K562 (cell line): Measurements from ENCODE around the gene CORIN. TPM values are rescaled to one million over a fixed set of nuclear protein-coding genes. Genes with fewer than 3 reads are reported as not detected.

Source experiments
- ATAC-seq: fragments of 200-7000 bp; cut with Tn5 transposase; 3 replicates; pipeline ENCODE4 v1.9.1; 2020; ENCODE audit warnings: moderate library complexity
- BruUV-seq: library from RNA; stranded (reverse); fragments of 400-500 nt; replicated peaks from 2 replicates; lab custom pipeline; 2021; lab: Mats Ljungman, UMichigan
- CTCF ChIA-PET: fragments of 300-600 bp; formaldehyde crosslinking; extraction: SDS; loops from one replicate; lab custom pipeline; 2021; ENCODE audit warnings: low intra/inter-chr PET ratio; lab: Yijun Ruan, JAX
- POLR2A ChIA-PET: fragments of 300-600, 350-650 bp; sonication (Branson Sonifier 250); formaldehyde crosslinking; extraction: SDS; loops from one replicate; lab custom pipeline; 2021; ENCODE audit warnings: antibody characterized with exemption, inconsistent platforms; lab: Yijun Ruan, JAX
- DNase-seq, 4 experiments: peaks; one replicate each; pipeline versions ENCODE4 v3.0.0 to v3.0.0-alpha.2; 2011 to 2018; ENCODE audit warnings: low spot score in 3 of 4, mixed read lengths in 3 of 4; ENCODE audit errors: extremely low read depth in 1 of 4
- FAIRE-seq: peaks from 2 replicates; lab custom pipeline; 2011; peaks lifted over from hg19 to GRCh38; lab: Jason Lieb, UNC
- H2AFZ ChIP-seq: 2 replicates; pipeline ENCODE4 v1.6.0; 2011; ENCODE audit warnings: low read depth, low read length, control low read depth, inconsistent platforms
- H3K27ac ChIP-seq: fragments of 200-600 bp; 3 replicates; pipeline ENCODE4 v1.8.0; 2011; ENCODE audit warnings: low read depth, mild to moderate bottlenecking, control low read depth, inconsistent platforms, low read length, moderate library complexity, mixed read lengths; ENCODE audit errors: extremely low read depth
- H3K27me3 ChIP-seq, 2 experiments: fragments of 300-600 bp in 1 of 2; 2 replicates in 1 of 2; 3 replicates in 1 of 2; pipeline versions ENCODE4 v1.6.0 to v1.8.0; 2011; ENCODE audit warnings: inconsistent platforms in 2 of 2, low read length in 2 of 2, mild to moderate bottlenecking in 1 of 2, mixed read lengths in 1 of 2, moderate library complexity in 1 of 2; ENCODE audit not compliant: control insufficient read depth in 2 of 2, insufficient read depth in 2 of 2
- H3K36me3 ChIP-seq: fragments of 300-600 bp; 3 replicates; pipeline ENCODE4 v1.8.0; 2011; ENCODE audit warnings: mild to moderate bottlenecking, low read length, inconsistent platforms; ENCODE audit not compliant: control insufficient read depth, insufficient read depth
- H3K4me1 ChIP-seq, 2 experiments: fragments of 200-600 bp in 1 of 2; replicated peaks in 1 of 2; 2 replicates in 1 of 2; 3 replicates in 1 of 2; pipeline versions ENCODE4 v1.5.1 to v1.8.0; 2011; ENCODE audit warnings: inconsistent platforms in 2 of 2, low read length in 2 of 2, mild to moderate bottlenecking in 1 of 2, mixed read lengths in 1 of 2, moderate library complexity in 1 of 2; ENCODE audit not compliant: control insufficient read depth in 2 of 2, insufficient read depth in 2 of 2
- H3K4me2 ChIP-seq: 2 replicates; pipeline ENCODE4 v1.6.1; 2011; ENCODE audit warnings: low read length, control low read depth, inconsistent platforms, mixed read lengths; ENCODE audit not compliant: insufficient read depth
- H3K4me3 ChIP-seq: fragments of 200-600 bp; sonication (generic), shearing (Covaris generic); 2 replicates; pipeline ENCODE4 v1.5.1; 2016; ENCODE audit warnings: control low read depth, inconsistent platforms
- H3K79me2 ChIP-seq: fragments of 200-600 bp; 3 replicates; pipeline ENCODE4 v1.8.0; 2011; ENCODE audit warnings: low read length, inconsistent platforms; ENCODE audit not compliant: control insufficient read depth, insufficient read depth
- H3K9ac ChIP-seq, 2 experiments: 2 replicates each; pipeline versions ENCODE4 v1.6.0 to v1.6.1; 2011; ENCODE audit warnings: low read depth in 2 of 2, low read length in 2 of 2, control low read depth in 1 of 2, inconsistent platforms in 1 of 2, mild to moderate bottlenecking in 1 of 2, mixed read lengths in 1 of 2; ENCODE audit not compliant: insufficient read depth in 1 of 2
- H3K9me1 ChIP-seq: one replicate; pipeline ENCODE4 v1.6.0; 2011; ENCODE audit warnings: inconsistent platforms, mild to moderate bottlenecking, low read length, moderate library complexity; ENCODE audit not compliant: control insufficient read depth, insufficient read depth
- H3K9me3 ChIP-seq: replicated peaks from 2 replicates; pipeline ENCODE4 v1.5.1; 2011; ENCODE audit warnings: low read depth, low read length, inconsistent platforms; ENCODE audit not compliant: control insufficient read depth, insufficient read depth
- H4K20me1 ChIP-seq: replicated peaks from 2 replicates; pipeline ENCODE4 v1.6.1; 2011; ENCODE audit warnings: low read length, inconsistent platforms, mixed read lengths; ENCODE audit not compliant: control insufficient read depth, insufficient read depth
- ADNP ChIP-seq: fragments of 200-800 bp; sonication (Bioruptor generic); IDR thresholded peaks from 2 replicates; pipeline ENCODE4 v1.6.1; 2016; ENCODE audit warnings: missing genetic modification characterization, missing compliant biosample characterization
- GTF2A2 ChIP-seq: IDR thresholded peaks from 2 replicates; pipeline ENCODE4 v1.6.1; 2016; ENCODE audit warnings: mild to moderate bottlenecking, missing genetic modification characterization, missing compliant biosample characterization
- SIN3B ChIP-seq: fragments of 450-650 bp; IDR thresholded peaks from 2 replicates; pipeline ENCODE4 v1.6.1; 2017; ENCODE audit warnings: low read depth, mild to moderate bottlenecking, moderate library complexity
- SPI1 ChIP-seq: IDR thresholded peaks from 2 replicates; pipeline ENCODE4 v1.6.1; 2011; ENCODE audit warnings: low read depth, low read length, control low read depth, borderline replicate concordance
- STAG1 ChIP-seq: sonication (generic); formaldehyde crosslinking; IDR thresholded peaks from 2 replicates; pipeline ENCODE4 v1.5.0; 2020; ENCODE audit warnings: missing genetic modification reagents, borderline replicate concordance
- TAF15 ChIP-seq: fragments of 200-400 bp; formaldehyde crosslinking; IDR thresholded peaks from 2 replicates; pipeline ENCODE4 v1.6.1; 2017; ENCODE audit warnings: mild to moderate bottlenecking, low read depth, low read length, moderate library complexity
- ZKSCAN8 ChIP-seq: fragments of 200-800 bp; sonication (Bioruptor generic); IDR thresholded peaks from 2 replicates; pipeline ENCODE4 v1.6.1; 2016; ENCODE audit warnings: missing genetic modification characterization, missing compliant biosample characterization
- WGBS: fragments of 100-300 bp; shearing (Covaris generic); methylation state at CpG from one replicate; pipeline ENCODE4 v1.1.6; 2016; ENCODE audit warnings: low coverage, mixed read lengths; ENCODE audit not compliant: insufficient coverage; ENCODE audit errors: missing lambda C conversion rate; 5-methylcytosine and 5-hydroxymethylcytosine counted together
- in situ Hi-C: fragments of 300-500 bp; cut with MboI; formaldehyde crosslinking; loops from 4 replicates; pipeline ENCODE4 v1.15.0; 2018; ENCODE audit warnings: inconsistent platforms, mixed read lengths
- intact Hi-C: fragments of 100-400 bp; cut with micrococcal nuclease; formaldehyde crosslinking; loops from 2 replicates; pipeline ENCODE4 v1.14.2; 2022
- polyA plus RNA-seq, 8 experiments: library from polyadenylated mRNA; depleted of rRNA in 4 of 8; stranded (reverse) in 5 of 8; unstranded in 3 of 8; fragments of >200 nt; fragmentation: Nextera tagmentation in 2 of 8; fragmentation: Illumina TruSeq in 1 of 8; extraction: Ambion mirVana in 2 of 8; extraction: Trizol in 1 of 8; gene quantifications; 2 replicates each; pipeline versions ENCODE4 v1.2.1 to v1.2.3, GENCODE V29; 2011 to 2014; ENCODE audit warnings: inconsistent platforms in 1 of 8, missing spikeins in 1 of 8
- total RNA-seq, 7 experiments: library from RNA; depleted of rRNA in 6 of 7; stranded (reverse); fragments of >200 nt in 6 of 7; fragmentation: Illumina TruSeq in 2 of 7; extraction: Trizol in 2 of 7; gene quantifications; 2 replicates each; pipeline versions ENCODE4 v1.2.1 to v1.2.3, GENCODE V29; 2011 to 2021; ENCODE audit warnings: low replicate concordance in 1 of 7
- TF ChIP-seq, protein P1 (sequence below): fragments of 450-650 bp; IDR thresholded peaks from 2 replicates; pipeline ENCODE4 v1.6.1; 2018; ENCODE audit warnings: mild to moderate bottlenecking, low read depth; ENCODE audit not compliant: partially characterized antibody
- TF ChIP-seq, protein P2 (sequence below), 2 experiments: fragments of 450-650 bp; conservative IDR thresholded peaks; 2 replicates each; pipeline ENCODE4 v1.6.1; 2017; ENCODE audit warnings: mild to moderate bottlenecking in 2 of 2, moderate library complexity in 2 of 2

CORIN gene
- total and polyA plus RNA-seq, 9 of the 15 experiments (the other 6 are each of a cell fraction or from before 2014, with no cell fraction given): 0.04 to 0.31 (median 0.08) TPM; not detected in 4

- POLR2A ChIA-PET: interaction anchor here (0.7 kb wide), 1 partner anchor 10 kb away, joined by 3 read pairs; no protein-coding TSS in a partner anchor
- H3K4me3 ChIP-seq: no peak overlapping the region
- no peaks in the 10 kb centered on the region for H3K36me3 ChIP-seq
- H3K9me3 ChIP-seq: no peaks in the 10 kb centered on the region
- no peaks in the 10 kb centered on the region for H3K79me2 ChIP-seq
- DNase-seq: no peak
- WGBS: 0% methylated on average over 2 of the region's 2 CpGs
- intact Hi-C loops (no loop called here), in situ Hi-C loops (no loop called here)
- H2AFZ ChIP-seq: no peak overlapping the region
- no peak overlapping the region for H3K9ac ChIP-seq
- CTCF ChIA-PET: no interaction called here
- H3K4me1 ChIP-seq: no peaks in the 10 kb centered on the region
- no peaks in the 10 kb centered on the region for H3K9me1 ChIP-seq
- no peaks in the 10 kb centered on the region for H4K20me1 ChIP-seq
- TF ChIP-seq ADNP (tag): no peak
- TF ChIP-seq SPI1: peak; percentile 51; the same call in 1 of the 2 replicates
- TF ChIP-seq ZKSCAN8 (CRISPR knock-in tag): no peak
- no peak for TF ChIP-seq SIN3B
- no peak for TF ChIP-seq STAG1 (CRISPR knock-in tag)
- FAIRE-seq: no peak
- no peak overlapping the region for H3K4me2 ChIP-seq
- H3K27ac ChIP-seq: no peak overlapping the region
- ATAC-seq: no peak
- BruUV-seq: no TSS peak
- H3K27me3 ChIP-seq: no peaks in the 10 kb centered on the region; a peak in 2 of 5 replicates
These were observed 162.1 kb downstream of the CORIN start for GRCh38 chr4:47675806-47676205.

- intact Hi-C loops (no loop called here), in situ Hi-C loops (no loop called here)
- Histone ChIP-seq H3K4me1 (no peaks in the 10 kb centered on the region), H3K4me2 (no peak overlapping the region), H3K27me3 (peaks cover 0 to 4% of the 10 kb centered on the region in 2 experiments; a peak in 2 of 5 replicates), H3K27ac (no peak overlapping the region), H3K9me3 (no peaks in the 10 kb centered on the region), H3K4me3 (no peak overlapping the region), H3K9me1 (no peaks in the 10 kb centered on the region), H3K9ac (no peak overlapping the region), H4K20me1 (no peaks in the 10 kb centered on the region), H3K36me3 (no peaks in the 10 kb centered on the region), H2AFZ (no peak overlapping the region), H3K79me2 (no peaks in the 10 kb centered on the region)
- CTCF ChIA-PET: interaction anchor here (0.6 kb wide), 1 partner anchor 258 kb away, joined by 4 read pairs; no protein-coding TSS in a partner anchor
- DNase-seq (no peak), ATAC-seq (no peak), FAIRE-seq (no peak)
- BruUV-seq: no TSS peak
- POLR2A ChIA-PET: no interaction called here
- TF ChIP-seq, protein P1, sequence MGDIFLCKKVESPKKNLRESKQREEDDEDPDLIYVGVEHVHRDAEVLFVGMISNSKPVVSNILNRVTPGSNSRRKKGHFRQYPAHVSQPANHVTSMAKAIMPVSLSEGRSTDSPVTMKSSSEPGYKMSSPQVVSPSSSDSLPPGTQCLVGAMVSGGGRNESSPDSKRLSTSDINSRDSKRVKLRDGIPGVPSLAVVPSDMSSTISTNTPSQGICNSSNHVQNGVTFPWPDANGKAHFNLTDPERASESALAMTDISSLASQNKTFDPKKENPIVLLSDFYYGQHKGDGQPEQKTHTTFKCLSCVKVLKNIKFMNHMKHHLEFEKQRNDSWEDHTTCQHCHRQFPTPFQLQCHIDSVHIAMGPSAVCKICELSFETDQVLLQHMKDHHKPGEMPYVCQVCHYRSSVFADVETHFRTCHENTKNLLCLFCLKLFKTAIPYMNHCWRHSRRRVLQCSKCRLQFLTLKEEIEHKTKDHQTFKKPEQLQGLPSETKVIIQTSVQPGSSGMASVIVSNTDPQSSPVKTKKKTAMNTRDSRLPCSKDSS: no peak
- TF ChIP-seq TAF15: no peak
- TF ChIP-seq, protein P2, sequence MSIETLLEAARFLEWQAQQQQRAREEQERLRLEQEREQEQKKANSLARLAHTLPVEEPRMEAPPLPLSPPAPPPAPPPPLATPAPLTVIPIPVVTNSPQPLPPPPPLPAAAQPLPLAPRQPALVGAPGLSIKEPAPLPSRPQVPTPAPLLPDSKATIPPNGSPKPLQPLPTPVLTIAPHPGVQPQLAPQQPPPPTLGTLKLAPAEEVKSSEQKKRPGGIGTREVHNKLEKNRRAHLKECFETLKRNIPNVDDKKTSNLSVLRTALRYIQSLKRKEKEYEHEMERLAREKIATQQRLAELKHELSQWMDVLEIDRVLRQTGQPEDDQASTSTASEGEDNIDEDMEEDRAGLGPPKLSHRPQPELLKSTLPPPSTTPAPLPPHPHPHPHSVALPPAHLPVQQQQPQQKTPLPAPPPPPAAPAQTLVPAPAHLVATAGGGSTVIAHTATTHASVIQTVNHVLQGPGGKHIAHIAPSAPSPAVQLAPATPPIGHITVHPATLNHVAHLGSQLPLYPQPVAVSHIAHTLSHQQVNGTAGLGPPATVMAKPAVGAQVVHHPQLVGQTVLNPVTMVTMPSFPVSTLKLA (conservative IDR thresholded peaks at IDR 0.05): no peak
- TF ChIP-seq GTF2A2 (tag): no peak
- WGBS: 4% methylated on average over 4 of the region's 4 CpGs
These were observed 163.7 kb downstream of the CORIN start for GRCh38 chr4:47674144-47674543.
